Loucy (cell line): ENCODE measurements around the gene FDPS.

Experiments
- H2AFZ ChIP-seq: fragments of 200-600 bp; sonication (generic); 2 replicates; pipeline ENCODE4 v1.6.0; 2016; ENCODE audit warnings: antibody characterized with exemption, mild to moderate bottlenecking, low read length, moderate library complexity
- H3F3A ChIP-seq: fragments of 200-600 bp; 2 replicates; pipeline ENCODE4 v1.6.0; 2016; ENCODE audit warnings: antibody characterized with exemption, low read depth, mild to moderate bottlenecking
- H3K27me3 ChIP-seq: fragments of 200-600 bp; sonication (generic); 2 replicates; pipeline ENCODE4 v1.6.1; 2014; ENCODE audit warnings: low read length, mild to moderate bottlenecking; ENCODE audit not compliant: insufficient read depth, poor library complexity, severe bottlenecking
- H3K36me3 ChIP-seq: fragments of 200-600 bp; sonication (generic); 2 replicates; pipeline ENCODE4 v1.6.1; 2016; ENCODE audit warnings: low read length; ENCODE audit not compliant: insufficient read depth
- H3K4me1 ChIP-seq: fragments of 200-600 bp; sonication (generic); 2 replicates; pipeline ENCODE4 v1.5.1; 2014; ENCODE audit warnings: low read length, mild to moderate bottlenecking; ENCODE audit not compliant: insufficient read depth, poor library complexity, severe bottlenecking
- H3K4me2 ChIP-seq: fragments of 200-600 bp; sonication (generic); 2 replicates; pipeline ENCODE4 v1.6.0; 2014; ENCODE audit warnings: antibody characterized with exemption, low read length, low read depth, mild to moderate bottlenecking; ENCODE audit not compliant: poor library complexity, severe bottlenecking
- H3K4me3 ChIP-seq: fragments of 200-600 bp; sonication (generic); 2 replicates; pipeline ENCODE4 v1.5.1; 2014; ENCODE audit warnings: low read length, mild to moderate bottlenecking, mixed read lengths; ENCODE audit not compliant: poor library complexity, severe bottlenecking
- H3K79me2 ChIP-seq: fragments of 200-600 bp; sonication (generic); 2 replicates; pipeline ENCODE4 v1.6.1; 2014; ENCODE audit warnings: low read length; ENCODE audit not compliant: insufficient read depth
- H3K9ac ChIP-seq: fragments of 200-600 bp; sonication (generic); 2 replicates; pipeline ENCODE4 v1.6.0; 2014; ENCODE audit warnings: mild to moderate bottlenecking, low read depth, low read length, moderate library complexity; ENCODE audit not compliant: poor library complexity, severe bottlenecking
- H3K9me2 ChIP-seq: fragments of 200-600 bp; sonication (generic); replicated peaks from 2 replicates; pipeline ENCODE4 v1.6.1; 2016; ENCODE audit warnings: low read depth, low read length, mixed read lengths
- H3K9me3 ChIP-seq: fragments of 200-600 bp; sonication (generic); 2 replicates; pipeline ENCODE4 v1.6.1; 2014; ENCODE audit warnings: mild to moderate bottlenecking, antibody characterized with exemption, low read length, low read depth; ENCODE audit not compliant: insufficient read depth
- H4K20me1 ChIP-seq: fragments of 200-600 bp; sonication (generic); 2 replicates; pipeline ENCODE4 v1.6.0; 2014; ENCODE audit warnings: antibody characterized with exemption, low read length, mild to moderate bottlenecking; ENCODE audit not compliant: insufficient read depth, poor library complexity, severe bottlenecking
- CTCF ChIP-seq: fragments of 200-600 bp; sonication (generic); conservative IDR thresholded peaks from 2 replicates; pipeline ENCODE4 v1.5.1; 2014; ENCODE audit warnings: mild to moderate bottlenecking, antibody characterized with exemption, low read length
- EZH2phosphoT487 ChIP-seq: fragments of 200-600 bp; IDR thresholded peaks from 2 replicates; pipeline ENCODE4 v1.6.1; 2018; ENCODE audit warnings: antibody characterized with exemption, mild to moderate bottlenecking, moderate library complexity, borderline replicate concordance

The FDPS gene

GRCh38 chr1:155282488-155283091 is 26.1 kb upstream of the FDPS start:
- Histone ChIP-seq H2AFZ (no peak overlapping the region), H3K4me2 (no peak overlapping the region), H3K27me3 (no peaks in the 10 kb centered on the region), H3K79me2 (no peaks in the 10 kb centered on the region), H3K9ac (no peak overlapping the region), H3K9me3 (no peaks in the 10 kb centered on the region), H3K36me3 (no peaks in the 10 kb centered on the region), H3F3A (no peaks in the 10 kb centered on the region), H3K9me2 (no peaks in the 10 kb centered on the region), H3K4me3 (no peak overlapping the region), H4K20me1 (peaks cover 3% of the 10 kb centered on the region), H3K4me1 (no peaks in the 10 kb centered on the region)
- TF ChIP-seq EZH2phosphoT487 (no peak), CTCF (no peak)

- H2AFZ ChIP-seq: no peak overlapping the region
- no peak overlapping the region for H3K9ac ChIP-seq
- H3K4me1 ChIP-seq: no peaks in the 10 kb centered on the region
- no peak overlapping the region for H3K4me3 ChIP-seq
- TF ChIP-seq EZH2phosphoT487: no peak
- TF ChIP-seq CTCF: no peak
- H3K36me3 ChIP-seq: no peaks in the 10 kb centered on the region
- no peaks in the 10 kb centered on the region for H3K79me2 ChIP-seq
- H3K9me2 ChIP-seq: no peaks in the 10 kb centered on the region
- H3F3A ChIP-seq: no peaks in the 10 kb centered on the region
- H3K4me2 ChIP-seq: no peak overlapping the region
- H3K27me3 ChIP-seq: no peaks in the 10 kb centered on the region
- no peaks in the 10 kb centered on the region for H3K9me3 ChIP-seq
- H4K20me1 ChIP-seq: no peaks in the 10 kb centered on the region
Measured at GRCh38 chr1:155284476-155284875, 24.2 kb upstream of the FDPS start.

GRCh38 chr1:155285063-155285462 is 23.6 kb upstream of the FDPS start:
- H3K9me3 ChIP-seq: no peaks in the 10 kb centered on the region
- H3K4me3 ChIP-seq: no peak overlapping the region

More at GRCh38 chr1:155285063-155285462, 23.6 kb upstream of the FDPS start:
- H2AFZ ChIP-seq: no peak overlapping the region
- H3K9me2 ChIP-seq: no peaks in the 10 kb centered on the region
- H4K20me1 ChIP-seq: no peaks in the 10 kb centered on the region
- no peaks in the 10 kb centered on the region for H3K27me3 ChIP-seq
- no peaks in the 10 kb centered on the region for H3K4me1 ChIP-seq
- no peaks in the 10 kb centered on the region for H3K36me3 ChIP-seq
- no peaks in the 10 kb centered on the region for H3F3A ChIP-seq
- TF ChIP-seq EZH2phosphoT487 (no peak), CTCF (no peak)
- H3K4me2 ChIP-seq: no peak overlapping the region
- no peaks in the 10 kb centered on the region for H3K79me2 ChIP-seq
- H3K9ac ChIP-seq: no peak overlapping the region
